Thoracic aorta (tissue), 2 donors: Measurements from ENCODE around the gene COX8A. TPM values are rescaled to one million over a fixed set of nuclear protein-coding genes. Genes with fewer than 3 reads are reported as not detected.

Source experiments
- ATAC-seq: fragments of 150-250 bp; one replicate; pipeline ENCODE4 v1.8.0; 2017; ENCODE audit warnings: low read depth; ENCODE audit not compliant: insufficient number of reproducible peaks, low FRiP score
- DNase-seq: peaks from one replicate; pipeline ENCODE4 v3.0.0-alpha.2; 2020; ENCODE audit warnings: low spot score
- H3K27ac ChIP-seq, 2 donors: fragments of 200-600 bp; sonication (generic); 1 replicate in 1 of 2; 2 replicates in 1 of 2; pipeline ENCODE4 v1.5.1; 2016; ENCODE audit warnings: mild to moderate bottlenecking in 2 of 2, moderate library complexity in 2 of 2
- H3K27me3 ChIP-seq: fragments of 200-600 bp; sonication (generic); replicated peaks from 2 replicates; pipeline ENCODE4 v1.6.0; 2016; ENCODE audit warnings: mild to moderate bottlenecking; ENCODE audit not compliant: insufficient read depth
- H3K36me3 ChIP-seq: fragments of 200-600 bp; sonication (generic); one replicate; pipeline ENCODE4 v1.5.1; 2016
- H3K4me1 ChIP-seq, 2 donors: fragments of 200-600 bp; sonication (generic); 1 replicate in 1 of 2; 2 replicates in 1 of 2; pipeline versions ENCODE4 v1.5.1 to v1.6.0; 2016; ENCODE audit warnings: low read depth in 2 of 2, mild to moderate bottlenecking in 1 of 2; ENCODE audit not compliant: control insufficient read depth in 1 of 2
- H3K4me3 ChIP-seq: fragments of 200-600 bp; sonication (generic); 2 replicates; pipeline ENCODE4 v1.5.1; 2016; ENCODE audit warnings: mild to moderate bottlenecking
- H3K9me3 ChIP-seq: fragments of 200-600 bp; sonication (generic); 2 replicates; pipeline ENCODE4 v1.5.1; 2016
- CTCF ChIP-seq: fragments of 200-600 bp; sonication (generic); IDR thresholded peaks from one replicate; pipeline ENCODE4 v1.5.1; 2019; ENCODE audit warnings: antibody characterized with exemption
- total RNA-seq, 2 donors: library from RNA; depleted of rRNA; stranded (reverse); fragments of >200 nt; gene quantifications; one replicate each; pipeline versions ENCODE4 v1.1.0 to v1.2.3, GENCODE V29; 2016

The COX8A gene
- total RNA-seq, 2 donors from 2014 or later: 178 to 469 TPM

DNA sequence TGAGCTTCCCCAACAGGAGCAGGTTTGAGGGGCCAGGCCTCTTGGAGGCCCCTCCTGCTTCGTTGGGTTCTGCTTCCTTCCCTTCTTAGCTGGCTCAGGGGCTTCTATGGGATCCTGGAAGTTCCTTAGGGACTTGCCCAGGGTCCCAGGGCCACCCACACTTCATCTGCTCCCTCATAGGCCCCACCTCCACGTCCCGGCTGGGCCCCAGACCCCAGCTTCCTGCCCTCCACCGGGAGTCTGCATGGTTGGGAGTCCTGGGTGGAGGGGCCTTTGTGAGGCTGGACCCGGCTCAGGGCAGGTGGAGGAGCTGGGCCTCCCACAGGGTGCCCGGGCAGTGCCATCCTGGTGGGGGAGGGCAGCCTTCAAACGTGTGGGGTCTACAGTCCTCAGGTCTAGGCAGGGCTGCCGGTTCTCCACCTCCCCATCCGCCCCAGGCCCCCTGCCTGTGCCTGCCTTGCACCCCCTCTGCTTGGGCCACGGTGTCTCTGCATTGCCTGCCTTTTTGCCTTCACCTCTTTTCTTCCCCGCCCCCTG lies 23.4 kb downstream of the COX8A start:
- TF ChIP-seq CTCF: no peak
- Histone ChIP-seq H3K36me3 (peaks cover 15% of the 10 kb centered on the region), H3K4me1 (peaks cover 12 to 23% of the 10 kb centered on the region in 2 donors), H3K4me3 (no peak overlapping the region), H3K9me3 (no peaks in the 10 kb centered on the region), H3K27ac (no peak overlapping the region), H3K27me3 (no peaks in the 10 kb centered on the region)
- no peak for DNase-seq
- ATAC-seq: no peak

DNA sequence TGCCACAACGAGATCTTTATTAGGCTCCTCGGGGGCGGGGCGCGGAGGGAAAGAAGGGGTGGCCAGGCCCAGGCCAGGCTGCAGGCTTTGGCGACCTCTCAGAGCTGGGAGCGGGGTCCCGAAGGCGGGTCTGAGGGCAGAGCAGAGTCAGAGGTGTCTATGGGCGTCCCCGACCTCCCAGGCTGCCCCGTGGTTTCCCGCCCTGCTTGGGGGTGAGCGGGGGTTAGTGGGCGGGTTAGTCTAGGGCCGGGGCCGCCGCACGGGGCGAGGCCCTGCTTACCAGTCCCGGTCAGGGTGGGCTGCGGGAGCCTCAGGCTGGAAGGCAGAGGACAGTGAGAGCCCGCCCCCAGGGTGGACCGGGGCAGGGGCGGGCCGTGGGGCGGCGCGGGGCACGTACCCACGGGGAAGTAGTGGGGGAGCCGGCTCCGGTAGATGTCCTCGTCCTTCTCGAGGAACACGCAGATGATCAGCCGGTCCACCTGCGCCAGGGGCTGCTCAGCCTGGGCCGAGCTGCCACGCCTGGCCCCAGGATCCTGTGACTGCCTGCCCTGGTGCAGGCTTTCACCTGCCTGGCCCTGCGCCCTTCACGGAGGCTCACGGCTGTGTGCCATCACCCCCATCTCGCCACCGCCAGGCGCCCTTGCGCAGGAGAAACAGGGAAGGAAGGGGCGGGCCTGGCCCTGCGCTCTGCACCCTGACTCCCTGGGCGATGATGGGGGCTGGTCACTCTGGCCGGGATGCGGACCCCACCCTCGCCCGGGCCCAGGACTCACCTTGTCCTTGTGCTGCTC lies 24.3 kb downstream of the COX8A start:
- no peaks in the 10 kb centered on the region for H3K9me3 ChIP-seq
- TF ChIP-seq CTCF: no peak
- H3K4me1 ChIP-seq: peaks cover 12 to 23% of the 10 kb centered on the region in 2 donors
- no peak for ATAC-seq
- peaks cover 15% of the 10 kb centered on the region for H3K36me3 ChIP-seq
- H3K27ac ChIP-seq: no peak overlapping the region
- no peaks in the 10 kb centered on the region for H3K27me3 ChIP-seq
- peak overlapping the region; percentile 70 for H3K4me3 ChIP-seq
- DNase-seq: no peak

DNA sequence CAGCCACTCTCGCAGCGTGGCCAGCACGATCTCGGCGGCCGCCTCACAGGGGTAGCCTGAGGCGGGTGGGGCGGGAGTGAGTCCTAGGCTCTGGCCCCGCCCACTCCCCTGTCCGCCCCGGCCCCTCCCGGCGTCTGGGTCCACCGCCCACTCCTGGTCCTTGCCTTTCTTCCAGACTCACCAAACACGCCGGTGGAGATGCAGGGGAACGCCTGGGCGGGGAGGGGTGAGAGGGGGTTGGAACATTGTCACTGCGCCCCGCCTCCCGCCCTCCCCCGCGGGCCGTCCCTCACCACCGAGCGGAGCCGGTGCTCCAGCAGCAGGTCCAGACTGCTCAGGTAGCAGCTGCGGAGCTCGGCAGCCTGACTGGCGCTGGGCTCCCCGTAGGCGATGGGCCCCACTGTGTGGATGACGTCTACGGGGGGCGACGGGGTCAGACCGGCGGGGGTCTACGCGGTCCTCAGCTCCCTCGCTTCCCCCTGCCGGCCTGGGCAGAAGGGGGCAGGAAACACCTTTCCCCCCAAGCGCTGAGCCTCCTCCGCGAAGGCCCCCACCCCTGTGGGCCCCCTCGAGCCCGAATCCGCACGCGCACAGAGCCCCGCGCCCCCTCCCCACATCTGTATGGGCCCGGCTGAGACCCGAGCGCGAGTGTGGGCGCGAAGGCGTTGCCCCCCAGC lies 25.1 kb downstream of the COX8A start:
- Histone ChIP-seq H3K4me3 (peak overlapping the region; percentile 70), H3K9me3 (no peaks in the 10 kb centered on the region), H3K4me1 (peaks cover 12 to 23% of the 10 kb centered on the region in 2 donors), H3K27me3 (no peaks in the 10 kb centered on the region), H3K27ac (no peak overlapping the region), H3K36me3 (peaks cover 15% of the 10 kb centered on the region)
- peak; percentile 16 for DNase-seq
- no peak for TF ChIP-seq CTCF
- ATAC-seq: no peak

DNA sequence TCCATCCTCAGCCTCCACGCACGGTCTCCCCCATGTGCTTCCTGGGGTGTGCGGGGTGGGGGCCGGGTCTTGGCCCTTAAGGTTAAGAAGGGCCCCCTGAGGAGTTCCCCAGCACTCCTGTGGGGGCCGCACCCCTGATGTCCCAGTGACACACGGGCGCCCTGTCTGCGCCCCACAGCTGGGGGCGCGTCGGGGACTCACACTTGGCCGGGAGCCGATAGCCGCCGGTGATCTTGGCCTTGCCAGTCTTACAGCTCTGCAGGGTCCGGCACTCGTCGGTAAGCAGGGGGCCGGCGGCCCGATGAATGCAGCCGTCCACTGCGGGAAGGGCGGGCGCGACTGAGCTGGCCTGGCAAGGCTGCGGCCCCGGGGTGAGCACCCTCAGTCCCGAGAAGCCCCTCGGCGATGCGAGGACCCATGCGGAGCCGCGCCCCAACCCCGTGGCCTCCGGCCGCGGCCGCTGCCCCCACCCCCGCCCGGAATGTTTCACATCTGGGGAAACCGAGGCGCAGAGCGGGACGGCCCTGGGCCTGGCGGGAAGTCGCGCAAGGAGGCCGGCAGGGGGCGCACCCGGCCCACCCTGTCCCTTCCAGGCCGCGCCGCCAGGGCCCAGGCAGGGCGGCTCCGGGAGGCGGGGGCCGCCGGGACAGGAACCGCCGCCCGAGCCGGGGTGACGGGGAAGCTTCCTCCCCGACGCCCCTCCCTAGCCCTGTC lies 25.8 kb downstream of the COX8A start:
- TF ChIP-seq CTCF: peak; percentile 89

More for the DNA sequence above, 25.8 kb downstream of the COX8A start:
- Histone ChIP-seq H3K9me3 (no peaks in the 10 kb centered on the region), H3K4me1 (peaks cover 12 to 23% of the 10 kb centered on the region in 2 donors), H3K4me3 (peak overlapping the region; percentile 70), H3K36me3 (peaks cover 15% of the 10 kb centered on the region), H3K27ac (no peak overlapping the region), H3K27me3 (no peaks in the 10 kb centered on the region)
- DNase-seq (no peak), ATAC-seq (peak; percentile 72)
